ENCODE data around the gene SIRPD.

- TF ChIP-seq TAF1 (IDR thresholded peaks at IDR 0.05; ENCODE audit: borderline replicate concordance, low read depth, low read length) = no peak
- no peak for TF ChIP-seq POLR2A (IDR thresholded peaks at IDR 0.05; ENCODE audit: low read depth, low read length)
- TF ChIP-seq POLR2AphosphoS5 (IDR thresholded peaks at IDR 0.05; ENCODE audit: low read depth, low read length) = no peak
Observed at GRCh38 chr20:1490643-1491195, 66.8 kb downstream of the SIRPD start.
